B cell (primary cell): ENCODE results near the gene AKT1.

Experiments used
- CTCF ChIP-seq: fragments of 200-600 bp; IDR thresholded peaks from one replicate; pipeline ENCODE4 v1.8.0; 2022; ENCODE audit warnings: antibody characterized with exemption, mild to moderate bottlenecking
- EZH2 ChIP-seq: IDR thresholded peaks from 2 replicates; pipeline ENCODE4 v1.6.1; 2012; ENCODE audit warnings: borderline replicate concordance, low read depth, mild to moderate bottlenecking, moderate library complexity, low read length; ENCODE audit not compliant: insufficient read depth, poor library complexity, severe bottlenecking

- TF ChIP-seq CTCF (no peak), EZH2 (no peak)
Measured at GRCh38 chr14:104787736-104788135, 7.8 kb downstream of the AKT1 start.
